GM12878 (cell line): ENCODE results near the gene ARHGAP22.

Experiments
- EP300 ChIP-seq, 2 experiments: fragments of 150-350 bp in 1 of 2; IDR thresholded peaks; 2 replicates each; pipeline ENCODE4 v1.6.1; 2011 to 2012; ENCODE audit warnings: low read depth in 2 of 2, low read length in 2 of 2, borderline replicate concordance in 1 of 2, improper control_type of control experiment in 1 of 2, inconsistent platforms in 1 of 2; ENCODE audit not compliant: control insufficient read depth in 1 of 2
- GATAD2B ChIP-seq: fragments of 450-650 bp; conservative IDR thresholded peaks from 2 replicates; pipeline ENCODE4 v1.6.1; 2017; ENCODE audit warnings: low read depth, mild to moderate bottlenecking, moderate library complexity
- MXI1 ChIP-seq: fragments of 150-350 bp; IDR thresholded peaks from 2 replicates; pipeline ENCODE4 v1.6.1; 2011; ENCODE audit warnings: low read depth, mild to moderate bottlenecking, inconsistent platforms, low read length, improper control_type of control experiment
- POLR2A ChIP-seq: IDR thresholded peaks from 2 replicates; pipeline ENCODE4 v1.6.1; 2011; ENCODE audit warnings: low read depth, mild to moderate bottlenecking, low read length
- RAD21 ChIP-seq: IDR thresholded peaks from 2 replicates; pipeline ENCODE4 v1.6.1; 2011; ENCODE audit warnings: mild to moderate bottlenecking, low read depth, low read length, moderate library complexity; ENCODE audit not compliant: insufficient read depth
- RFX5 ChIP-seq: IDR thresholded peaks from 2 replicates; pipeline ENCODE4 v1.6.1; 2011; ENCODE audit warnings: low read depth, low read length, improper control_type of control experiment
- SPI1 ChIP-seq: IDR thresholded peaks from 2 replicates; pipeline ENCODE4 v1.6.1; 2011; ENCODE audit warnings: low read depth, mild to moderate bottlenecking, low read length, moderate library complexity, borderline replicate concordance; ENCODE audit not compliant: insufficient read depth
- STAT3 ChIP-seq: IDR thresholded peaks from 2 replicates; pipeline ENCODE4 v1.6.1; 2011; ENCODE audit warnings: low read depth, low read length, improper control_type of control experiment
- TF ChIP-seq, protein P1 (sequence below): fragments of 150-350 bp; IDR thresholded peaks from 2 replicates; pipeline ENCODE4 v1.6.1; 2016; ENCODE audit warnings: low read depth, low read length
- TF ChIP-seq, protein P2 (sequence below): fragments of 450-650 bp; IDR thresholded peaks from 2 replicates; pipeline ENCODE4 v1.6.1; 2017; ENCODE audit warnings: mild to moderate bottlenecking, moderate library complexity
- TF ChIP-seq, protein P3 (sequence below), 3 experiments: IDR thresholded peaks in 2 of 3; conservative IDR thresholded peaks in 1 of 3; 2 replicates each; pipeline ENCODE4 v1.5.1; 2011; ENCODE audit warnings: low read depth in 3 of 3, low read length in 3 of 3, mild to moderate bottlenecking in 3 of 3, control low read depth in 2 of 3, moderate library complexity in 2 of 3, inconsistent platforms in 1 of 3, mixed read lengths in 1 of 3; ENCODE audit not compliant: control insufficient read depth in 2 of 3, insufficient read depth in 1 of 3; ENCODE audit errors: extremely low read depth in 1 of 3
- TF ChIP-seq, protein P4 (sequence below): IDR thresholded peaks from 2 replicates; pipeline ENCODE4 v1.6.1; 2011; ENCODE audit warnings: low read depth, low read length, improper control_type of control experiment, borderline replicate concordance
- TF ChIP-seq, protein P5 (sequence below): IDR thresholded peaks from 2 replicates; pipeline ENCODE4 v1.6.1; 2012; ENCODE audit warnings: mild to moderate bottlenecking, low read depth, low read length
- TF ChIP-seq, protein P6 (sequence below): fragments of 450-650 bp; IDR thresholded peaks from 2 replicates; pipeline ENCODE4 v1.6.1; 2014; ENCODE audit warnings: mild to moderate bottlenecking

DNA sequence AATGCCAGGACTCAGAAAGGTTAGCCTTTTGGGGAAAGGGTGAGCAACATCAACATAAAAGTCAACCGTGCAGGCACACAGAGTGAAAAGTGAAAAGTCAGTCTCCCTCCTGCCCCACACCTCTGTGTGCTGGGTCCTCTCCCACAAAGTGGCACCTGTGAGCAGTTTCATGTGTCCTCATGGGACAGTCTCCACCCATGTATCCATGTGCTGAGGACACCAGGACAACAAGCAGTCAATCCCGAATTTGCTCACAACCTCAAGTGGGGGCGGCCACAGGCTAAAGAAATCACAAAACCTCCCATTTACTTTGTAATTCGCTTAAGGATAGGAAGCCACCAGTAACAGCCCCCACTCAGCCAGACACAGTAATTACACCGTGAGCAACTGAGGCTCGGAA lies 97.4 kb downstream of the ARHGAP22 start:
- TF ChIP-seq, protein P1, sequence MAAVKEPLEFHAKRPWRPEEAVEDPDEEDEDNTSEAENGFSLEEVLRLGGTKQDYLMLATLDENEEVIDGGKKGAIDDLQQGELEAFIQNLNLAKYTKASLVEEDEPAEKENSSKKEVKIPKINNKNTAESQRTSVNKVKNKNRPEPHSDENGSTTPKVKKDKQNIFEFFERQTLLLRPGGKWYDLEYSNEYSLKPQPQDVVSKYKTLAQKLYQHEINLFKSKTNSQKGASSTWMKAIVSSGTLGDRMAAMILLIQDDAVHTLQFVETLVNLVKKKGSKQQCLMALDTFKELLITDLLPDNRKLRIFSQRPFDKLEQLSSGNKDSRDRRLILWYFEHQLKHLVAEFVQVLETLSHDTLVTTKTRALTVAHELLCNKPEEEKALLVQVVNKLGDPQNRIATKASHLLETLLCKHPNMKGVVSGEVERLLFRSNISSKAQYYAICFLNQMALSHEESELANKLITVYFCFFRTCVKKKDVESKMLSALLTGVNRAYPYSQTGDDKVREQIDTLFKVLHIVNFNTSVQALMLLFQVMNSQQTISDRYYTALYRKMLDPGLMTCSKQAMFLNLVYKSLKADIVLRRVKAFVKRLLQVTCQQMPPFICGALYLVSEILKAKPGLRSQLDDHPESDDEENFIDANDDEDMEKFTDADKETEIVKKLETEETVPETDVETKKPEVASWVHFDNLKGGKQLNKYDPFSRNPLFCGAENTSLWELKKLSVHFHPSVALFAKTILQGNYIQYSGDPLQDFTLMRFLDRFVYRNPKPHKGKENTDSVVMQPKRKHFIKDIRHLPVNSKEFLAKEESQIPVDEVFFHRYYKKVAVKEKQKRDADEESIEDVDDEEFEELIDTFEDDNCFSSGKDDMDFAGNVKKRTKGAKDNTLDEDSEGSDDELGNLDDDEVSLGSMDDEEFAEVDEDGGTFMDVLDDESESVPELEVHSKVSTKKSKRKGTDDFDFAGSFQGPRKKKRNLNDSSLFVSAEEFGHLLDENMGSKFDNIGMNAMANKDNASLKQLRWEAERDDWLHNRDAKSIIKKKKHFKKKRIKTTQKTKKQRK, result no peak
- TF ChIP-seq EP300 (IDR thresholded peaks at IDR 0.05; ENCODE audit: borderline replicate concordance in 1 of 2, control insufficient read depth in 1 of 2, low read depth in 2 of 2, low read length in 2 of 2) (no peak), RAD21 (no peak), POLR2A (no peak), RFX5 (no peak), MXI1 (no peak), GATAD2B (no peak), STAT3 (no peak), SPI1 (no peak)
- TF ChIP-seq, protein P2, sequence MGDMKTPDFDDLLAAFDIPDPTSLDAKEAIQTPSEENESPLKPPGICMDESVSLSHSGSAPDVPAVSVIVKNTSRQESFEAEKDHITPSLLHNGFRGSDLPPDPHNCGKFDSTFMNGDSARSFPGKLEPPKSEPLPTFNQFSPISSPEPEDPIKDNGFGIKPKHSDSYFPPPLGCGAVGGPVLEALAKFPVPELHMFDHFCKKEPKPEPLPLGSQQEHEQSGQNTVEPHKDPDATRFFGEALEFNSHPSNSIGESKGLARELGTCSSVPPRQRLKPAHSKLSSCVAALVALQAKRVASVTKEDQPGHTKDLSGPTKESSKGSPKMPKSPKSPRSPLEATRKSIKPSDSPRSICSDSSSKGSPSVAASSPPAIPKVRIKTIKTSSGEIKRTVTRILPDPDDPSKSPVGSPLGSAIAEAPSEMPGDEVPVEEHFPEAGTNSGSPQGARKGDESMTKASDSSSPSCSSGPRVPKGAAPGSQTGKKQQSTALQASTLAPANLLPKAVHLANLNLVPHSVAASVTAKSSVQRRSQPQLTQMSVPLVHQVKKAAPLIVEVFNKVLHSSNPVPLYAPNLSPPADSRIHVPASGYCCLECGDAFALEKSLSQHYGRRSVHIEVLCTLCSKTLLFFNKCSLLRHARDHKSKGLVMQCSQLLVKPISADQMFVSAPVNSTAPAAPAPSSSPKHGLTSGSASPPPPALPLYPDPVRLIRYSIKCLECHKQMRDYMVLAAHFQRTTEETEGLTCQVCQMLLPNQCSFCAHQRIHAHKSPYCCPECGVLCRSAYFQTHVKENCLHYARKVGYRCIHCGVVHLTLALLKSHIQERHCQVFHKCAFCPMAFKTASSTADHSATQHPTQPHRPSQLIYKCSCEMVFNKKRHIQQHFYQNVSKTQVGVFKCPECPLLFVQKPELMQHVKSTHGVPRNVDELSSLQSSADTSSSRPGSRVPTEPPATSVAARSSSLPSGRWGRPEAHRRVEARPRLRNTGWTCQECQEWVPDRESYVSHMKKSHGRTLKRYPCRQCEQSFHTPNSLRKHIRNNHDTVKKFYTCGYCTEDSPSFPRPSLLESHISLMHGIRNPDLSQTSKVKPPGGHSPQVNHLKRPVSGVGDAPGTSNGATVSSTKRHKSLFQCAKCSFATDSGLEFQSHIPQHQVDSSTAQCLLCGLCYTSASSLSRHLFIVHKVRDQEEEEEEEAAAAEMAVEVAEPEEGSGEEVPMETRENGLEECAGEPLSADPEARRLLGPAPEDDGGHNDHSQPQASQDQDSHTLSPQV, result no peak
- TF ChIP-seq, protein P3, sequence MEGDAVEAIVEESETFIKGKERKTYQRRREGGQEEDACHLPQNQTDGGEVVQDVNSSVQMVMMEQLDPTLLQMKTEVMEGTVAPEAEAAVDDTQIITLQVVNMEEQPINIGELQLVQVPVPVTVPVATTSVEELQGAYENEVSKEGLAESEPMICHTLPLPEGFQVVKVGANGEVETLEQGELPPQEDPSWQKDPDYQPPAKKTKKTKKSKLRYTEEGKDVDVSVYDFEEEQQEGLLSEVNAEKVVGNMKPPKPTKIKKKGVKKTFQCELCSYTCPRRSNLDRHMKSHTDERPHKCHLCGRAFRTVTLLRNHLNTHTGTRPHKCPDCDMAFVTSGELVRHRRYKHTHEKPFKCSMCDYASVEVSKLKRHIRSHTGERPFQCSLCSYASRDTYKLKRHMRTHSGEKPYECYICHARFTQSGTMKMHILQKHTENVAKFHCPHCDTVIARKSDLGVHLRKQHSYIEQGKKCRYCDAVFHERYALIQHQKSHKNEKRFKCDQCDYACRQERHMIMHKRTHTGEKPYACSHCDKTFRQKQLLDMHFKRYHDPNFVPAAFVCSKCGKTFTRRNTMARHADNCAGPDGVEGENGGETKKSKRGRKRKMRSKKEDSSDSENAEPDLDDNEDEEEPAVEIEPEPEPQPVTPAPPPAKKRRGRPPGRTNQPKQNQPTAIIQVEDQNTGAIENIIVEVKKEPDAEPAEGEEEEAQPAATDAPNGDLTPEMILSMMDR (IDR thresholded peaks at IDR 0.05 in 2 of 3, conservative IDR thresholded peaks at IDR 0.05 in 1 of 3; ENCODE audit: control insufficient read depth in 2 of 3, extremely low read depth in 1 of 3, insufficient read depth in 1 of 3, low read depth in 3 of 3, low read length in 3 of 3), result no peak
- TF ChIP-seq, protein P4, sequence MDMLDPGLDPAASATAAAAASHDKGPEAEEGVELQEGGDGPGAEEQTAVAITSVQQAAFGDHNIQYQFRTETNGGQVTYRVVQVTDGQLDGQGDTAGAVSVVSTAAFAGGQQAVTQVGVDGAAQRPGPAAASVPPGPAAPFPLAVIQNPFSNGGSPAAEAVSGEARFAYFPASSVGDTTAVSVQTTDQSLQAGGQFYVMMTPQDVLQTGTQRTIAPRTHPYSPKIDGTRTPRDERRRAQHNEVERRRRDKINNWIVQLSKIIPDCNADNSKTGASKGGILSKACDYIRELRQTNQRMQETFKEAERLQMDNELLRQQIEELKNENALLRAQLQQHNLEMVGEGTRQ, result no peak
- TF ChIP-seq, protein P5, sequence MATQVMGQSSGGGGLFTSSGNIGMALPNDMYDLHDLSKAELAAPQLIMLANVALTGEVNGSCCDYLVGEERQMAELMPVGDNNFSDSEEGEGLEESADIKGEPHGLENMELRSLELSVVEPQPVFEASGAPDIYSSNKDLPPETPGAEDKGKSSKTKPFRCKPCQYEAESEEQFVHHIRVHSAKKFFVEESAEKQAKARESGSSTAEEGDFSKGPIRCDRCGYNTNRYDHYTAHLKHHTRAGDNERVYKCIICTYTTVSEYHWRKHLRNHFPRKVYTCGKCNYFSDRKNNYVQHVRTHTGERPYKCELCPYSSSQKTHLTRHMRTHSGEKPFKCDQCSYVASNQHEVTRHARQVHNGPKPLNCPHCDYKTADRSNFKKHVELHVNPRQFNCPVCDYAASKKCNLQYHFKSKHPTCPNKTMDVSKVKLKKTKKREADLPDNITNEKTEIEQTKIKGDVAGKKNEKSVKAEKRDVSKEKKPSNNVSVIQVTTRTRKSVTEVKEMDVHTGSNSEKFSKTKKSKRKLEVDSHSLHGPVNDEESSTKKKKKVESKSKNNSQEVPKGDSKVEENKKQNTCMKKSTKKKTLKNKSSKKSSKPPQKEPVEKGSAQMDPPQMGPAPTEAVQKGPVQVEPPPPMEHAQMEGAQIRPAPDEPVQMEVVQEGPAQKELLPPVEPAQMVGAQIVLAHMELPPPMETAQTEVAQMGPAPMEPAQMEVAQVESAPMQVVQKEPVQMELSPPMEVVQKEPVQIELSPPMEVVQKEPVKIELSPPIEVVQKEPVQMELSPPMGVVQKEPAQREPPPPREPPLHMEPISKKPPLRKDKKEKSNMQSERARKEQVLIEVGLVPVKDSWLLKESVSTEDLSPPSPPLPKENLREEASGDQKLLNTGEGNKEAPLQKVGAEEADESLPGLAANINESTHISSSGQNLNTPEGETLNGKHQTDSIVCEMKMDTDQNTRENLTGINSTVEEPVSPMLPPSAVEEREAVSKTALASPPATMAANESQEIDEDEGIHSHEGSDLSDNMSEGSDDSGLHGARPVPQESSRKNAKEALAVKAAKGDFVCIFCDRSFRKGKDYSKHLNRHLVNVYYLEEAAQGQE, result no peak
- TF ChIP-seq, protein P6, sequence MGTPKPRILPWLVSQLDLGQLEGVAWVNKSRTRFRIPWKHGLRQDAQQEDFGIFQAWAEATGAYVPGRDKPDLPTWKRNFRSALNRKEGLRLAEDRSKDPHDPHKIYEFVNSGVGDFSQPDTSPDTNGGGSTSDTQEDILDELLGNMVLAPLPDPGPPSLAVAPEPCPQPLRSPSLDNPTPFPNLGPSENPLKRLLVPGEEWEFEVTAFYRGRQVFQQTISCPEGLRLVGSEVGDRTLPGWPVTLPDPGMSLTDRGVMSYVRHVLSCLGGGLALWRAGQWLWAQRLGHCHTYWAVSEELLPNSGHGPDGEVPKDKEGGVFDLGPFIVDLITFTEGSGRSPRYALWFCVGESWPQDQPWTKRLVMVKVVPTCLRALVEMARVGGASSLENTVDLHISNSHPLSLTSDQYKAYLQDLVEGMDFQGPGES, result no peak
